ENCODE measurements around the gene EBLN2. TPM values are rescaled to one million over a fixed set of nuclear protein-coding genes. Genes with fewer than 3 reads are reported as not detected.

The EBLN2 gene
- 1.1 and 1.7 TPM in 2 replicates for total RNA-seq

- no peak for TF ChIP-seq CTCF (conservative IDR thresholded peaks at IDR 0.05; ENCODE audit: low read depth, low read length)
- no peak for DNase-seq (ENCODE audit: low read depth)
Observed at GRCh38 chr3:73061416-73061815, at the start of gene EBLN2. Gene EBLN2 (plus strand): TSS chr3:73061659. CDS start chr3:73062082, 423 bp downstream.

GRCh38 chr3:73018298-73018697 lies 43.2 kb upstream of the EBLN2 start:
- H3K4me3 ChIP-seq (ENCODE audit: low read depth, low read length) = no peak overlapping the region
- DNase-seq (ENCODE audit: low read depth) = no peak
- no peak for TF ChIP-seq CTCF (conservative IDR thresholded peaks at IDR 0.05; ENCODE audit: low read depth, low read length)

More at GRCh38 chr3:73061416-73061815, at the start of gene EBLN2:
- H3K4me3 ChIP-seq (ENCODE audit: low read depth, low read length) = no peak within 1 kb of the TSS

GRCh38 chr3:73018790-73019441 lies 42.5 kb upstream of the EBLN2 start:
- TF ChIP-seq CTCF (conservative IDR thresholded peaks at IDR 0.05; ENCODE audit: low read depth, low read length) = no peak
- no peak for DNase-seq (ENCODE audit: low read depth)
- no peak overlapping the region for H3K4me3 ChIP-seq (ENCODE audit: low read depth, low read length)

GRCh38 chr3:73021301-73021835 lies 40.1 kb upstream of the EBLN2 start:
- DNase-seq (ENCODE audit: low read depth) = no peak
- TF ChIP-seq CTCF (conservative IDR thresholded peaks at IDR 0.05; ENCODE audit: low read depth, low read length) = no peak
- no peak overlapping the region for H3K4me3 ChIP-seq (ENCODE audit: low read depth, low read length)

GRCh38 chr3:73024836-73025235 lies 36.6 kb upstream of the EBLN2 start:
- no peak for DNase-seq (ENCODE audit: low read depth)
- H3K4me3 ChIP-seq (ENCODE audit: low read depth, low read length) = no peak overlapping the region
- no peak for TF ChIP-seq CTCF (conservative IDR thresholded peaks at IDR 0.05; ENCODE audit: low read depth, low read length)

GRCh38 chr3:73026111-73026759 lies 35.2 kb upstream of the EBLN2 start:
- no peak for DNase-seq (ENCODE audit: low read depth)
- TF ChIP-seq CTCF (conservative IDR thresholded peaks at IDR 0.05; ENCODE audit: low read depth, low read length) = no peak
- no peak overlapping the region for H3K4me3 ChIP-seq (ENCODE audit: low read depth, low read length)
